NCI-H2081 treated with DMSO at 0.1 percent for 48 hours (cell line): ENCODE results near the gene PCDHGA1.
"Not testable (repeated sequence)": the region's sequence is repeated elsewhere in the genome, so short reads cannot be mapped to it uniquely, and the experiment has no call there.

Experiments used
- DNase-seq: peaks from one replicate; lab custom pipeline; 2025; lab: John Stamatoyannopoulos, UW

PCDHGA1 gene

DNA sequence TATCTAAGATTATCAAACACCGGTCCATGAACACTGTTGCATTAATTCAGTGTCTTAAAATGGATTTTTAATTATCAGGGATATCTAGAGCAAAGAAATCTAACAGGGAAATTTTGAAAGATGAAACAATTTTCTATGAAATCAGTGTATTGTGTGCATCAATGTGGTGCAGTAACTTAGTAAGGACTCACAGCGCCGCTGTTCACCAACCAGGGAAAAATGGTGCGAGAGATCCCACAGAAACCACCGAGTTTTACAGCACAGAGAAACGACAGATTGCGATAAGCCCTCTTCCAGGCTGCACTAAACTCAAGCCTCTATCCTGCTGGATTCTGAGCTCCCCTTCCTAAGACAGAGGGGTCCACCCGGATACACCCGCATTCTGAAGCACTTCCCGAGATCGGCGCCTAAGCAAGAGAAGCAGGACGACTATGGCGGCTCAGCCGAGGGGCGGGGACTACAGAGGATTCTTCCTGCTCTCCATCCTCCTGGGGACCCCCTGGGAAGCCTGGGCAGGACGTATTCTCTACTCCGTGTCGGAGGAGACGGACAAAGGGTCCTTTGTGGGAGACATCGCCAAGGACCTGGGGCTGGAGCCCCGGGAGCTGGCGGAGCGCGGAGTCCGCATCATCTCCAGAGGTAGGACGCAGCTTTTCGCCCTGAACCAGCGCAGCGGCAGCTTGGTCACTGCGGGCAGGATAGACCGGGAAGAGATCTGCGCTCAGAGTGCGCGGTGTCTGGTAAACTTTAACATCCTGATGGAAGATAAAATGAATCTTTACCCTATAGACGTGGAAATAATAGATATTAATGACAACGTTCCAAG lies 52.4 kb downstream of the PCDHGA1 start, which contains the start of gene PCDHGA7:
TSS of gene PCDHGA7 (plus strand) at position 274 of the 826 bp plus-strand sequence. CDS start at position 432, 158 bp downstream.
- DNase-seq = no peak

DNA sequence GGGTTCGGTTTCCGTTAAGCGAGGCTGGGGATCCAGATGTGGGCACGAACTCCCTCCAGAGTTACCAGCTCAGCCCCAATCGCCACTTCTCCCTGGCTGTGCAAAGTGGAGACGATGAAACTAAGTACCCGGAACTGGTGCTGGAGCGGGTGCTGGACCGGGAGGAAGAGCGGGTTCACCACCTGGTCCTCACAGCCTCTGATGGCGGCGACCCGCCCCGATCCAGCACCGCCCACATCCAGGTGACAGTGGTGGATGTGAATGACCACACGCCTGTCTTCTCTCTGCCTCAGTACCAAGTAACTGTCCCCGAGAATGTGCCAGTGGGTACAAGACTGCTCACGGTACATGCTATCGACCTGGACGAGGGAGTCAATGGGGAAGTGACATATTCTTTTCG lies 53.0 kb downstream of the PCDHGA1 start:
- no peak for DNase-seq

DNA sequence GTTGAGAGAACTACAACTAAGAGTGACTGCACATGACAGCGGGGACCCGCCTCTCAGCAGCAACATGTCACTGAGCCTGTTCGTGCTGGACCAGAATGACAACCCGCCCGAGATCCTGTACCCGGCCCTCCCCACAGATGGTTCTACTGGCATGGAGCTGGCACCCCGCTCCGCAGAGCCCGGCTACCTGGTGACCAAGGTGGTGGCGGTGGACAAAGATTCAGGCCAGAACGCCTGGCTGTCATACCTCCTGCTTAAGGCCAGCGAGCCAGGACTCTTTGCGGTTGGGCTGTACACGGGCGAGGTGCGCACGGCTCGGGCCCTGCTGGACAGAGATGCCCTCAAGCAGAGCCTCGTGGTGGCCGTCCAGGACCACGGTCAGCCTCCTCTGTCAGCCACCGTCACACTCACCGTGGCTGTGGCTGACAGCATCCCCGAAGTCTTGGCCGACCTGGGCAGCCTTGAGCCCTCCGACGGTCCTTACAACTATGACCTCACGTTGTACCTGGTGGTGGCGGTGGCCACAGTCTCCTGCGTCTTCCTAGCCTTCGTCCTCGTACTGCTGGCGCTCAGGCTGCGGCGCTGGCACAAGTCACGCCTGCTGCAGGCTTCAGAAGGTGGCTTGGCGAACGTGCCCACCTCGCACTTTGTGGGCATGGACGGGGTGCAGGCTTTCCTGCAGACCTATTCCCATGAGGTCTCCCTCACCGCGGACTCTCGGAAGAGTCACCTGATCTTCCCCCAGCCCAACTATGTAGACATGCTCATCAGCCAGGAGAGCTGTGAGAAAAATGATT lies 54.4 kb downstream of the PCDHGA1 start:
- no peak for DNase-seq

DNA sequence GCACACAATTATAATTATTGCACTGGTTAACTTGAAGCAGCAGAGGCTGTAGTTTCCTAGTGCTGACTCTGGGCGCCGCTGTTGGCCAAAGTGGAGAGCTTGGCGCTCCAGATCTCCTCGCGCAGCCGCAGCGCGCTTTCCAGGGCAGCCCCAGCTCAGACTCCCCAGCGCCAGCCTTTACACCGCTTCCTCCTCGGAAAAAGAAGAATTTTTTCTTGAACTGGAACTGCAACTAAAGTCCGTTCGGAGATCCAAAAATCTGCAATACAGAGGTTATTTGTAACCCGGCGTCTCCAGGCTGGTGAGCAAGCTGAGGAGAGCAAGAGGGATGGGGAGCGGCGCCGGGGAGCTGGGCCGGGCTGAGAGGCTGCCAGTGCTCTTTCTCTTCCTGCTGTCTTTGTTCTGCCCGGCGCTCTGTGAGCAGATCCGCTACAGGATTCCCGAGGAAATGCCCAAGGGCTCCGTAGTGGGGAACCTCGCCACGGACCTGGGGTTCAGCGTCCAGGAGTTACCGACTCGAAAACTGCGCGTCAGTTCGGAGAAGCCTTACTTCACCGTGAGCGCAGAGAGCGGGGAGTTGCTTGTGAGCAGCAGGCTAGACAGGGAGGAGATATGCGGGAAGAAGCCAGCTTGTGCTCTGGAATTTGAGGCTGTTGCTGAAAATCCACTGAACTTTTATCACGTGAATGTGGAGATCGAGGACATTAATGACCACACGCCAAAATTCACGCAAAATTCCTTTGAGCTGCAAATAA lies 57.4 kb downstream of the PCDHGA1 start, which contains the start of gene PCDHGB4:
TSS of gene PCDHGB4 (plus strand) at position 142 of the 755 bp plus-strand sequence. CDS start at position 329, 187 bp downstream.
- not testable (repeated sequence) for DNase-seq

DNA sequence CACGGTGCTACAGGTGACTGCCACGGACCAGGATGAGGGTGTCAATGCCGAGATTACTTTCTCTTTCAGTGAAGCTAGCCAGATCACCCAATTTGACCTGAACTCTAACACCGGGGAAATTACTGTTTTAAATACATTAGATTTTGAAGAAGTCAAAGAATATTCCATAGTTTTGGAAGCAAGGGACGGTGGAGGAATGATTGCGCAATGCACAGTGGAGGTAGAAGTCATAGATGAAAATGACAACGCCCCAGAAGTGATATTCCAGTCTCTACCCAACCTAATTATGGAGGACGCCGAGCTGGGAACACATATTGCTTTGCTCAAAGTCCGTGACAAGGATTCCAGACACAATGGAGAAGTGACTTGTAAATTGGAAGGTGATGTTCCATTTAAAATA lies 58.3 kb downstream of the PCDHGA1 start:
- no peak for DNase-seq

DNA sequence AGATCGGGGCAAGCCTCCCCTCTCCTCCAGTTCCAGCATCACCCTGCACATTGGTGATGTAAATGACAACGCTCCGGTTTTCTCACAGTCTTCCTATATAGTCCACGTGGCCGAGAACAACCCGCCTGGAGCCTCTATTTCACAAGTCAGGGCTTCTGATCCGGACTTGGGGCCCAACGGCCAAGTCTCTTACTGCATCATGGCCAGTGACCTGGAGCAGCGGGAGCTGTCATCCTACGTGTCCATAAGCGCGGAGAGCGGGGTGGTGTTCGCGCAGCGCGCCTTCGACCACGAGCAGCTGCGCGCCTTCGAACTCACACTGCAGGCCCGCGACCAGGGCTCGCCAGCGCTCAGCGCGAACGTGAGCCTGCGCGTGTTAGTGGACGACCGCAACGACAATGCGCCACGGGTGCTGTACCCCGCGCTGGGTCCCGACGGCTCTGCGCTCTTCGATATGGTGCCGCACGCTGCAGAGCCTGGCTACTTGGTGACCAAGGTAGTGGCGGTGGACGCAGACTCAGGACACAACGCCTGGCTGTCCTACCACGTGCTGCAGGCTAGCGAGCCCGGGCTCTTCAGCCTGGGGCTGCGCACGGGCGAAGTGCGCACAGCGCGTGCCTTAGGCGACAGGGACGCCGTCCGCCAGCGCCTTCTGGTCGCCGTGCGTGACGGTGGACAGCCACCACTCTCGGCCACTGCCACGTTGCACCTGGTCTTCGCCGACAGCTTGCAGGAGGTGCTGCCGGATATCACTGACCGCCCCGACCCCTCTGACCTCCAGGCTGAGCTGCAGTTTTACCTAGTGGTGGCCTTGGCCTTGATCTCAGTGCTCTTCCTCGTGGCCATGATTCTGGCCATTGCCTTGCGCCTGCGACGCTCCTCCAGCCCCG lies 59.1 kb downstream of the PCDHGA1 start:
- DNase-seq = no peak

DNA sequence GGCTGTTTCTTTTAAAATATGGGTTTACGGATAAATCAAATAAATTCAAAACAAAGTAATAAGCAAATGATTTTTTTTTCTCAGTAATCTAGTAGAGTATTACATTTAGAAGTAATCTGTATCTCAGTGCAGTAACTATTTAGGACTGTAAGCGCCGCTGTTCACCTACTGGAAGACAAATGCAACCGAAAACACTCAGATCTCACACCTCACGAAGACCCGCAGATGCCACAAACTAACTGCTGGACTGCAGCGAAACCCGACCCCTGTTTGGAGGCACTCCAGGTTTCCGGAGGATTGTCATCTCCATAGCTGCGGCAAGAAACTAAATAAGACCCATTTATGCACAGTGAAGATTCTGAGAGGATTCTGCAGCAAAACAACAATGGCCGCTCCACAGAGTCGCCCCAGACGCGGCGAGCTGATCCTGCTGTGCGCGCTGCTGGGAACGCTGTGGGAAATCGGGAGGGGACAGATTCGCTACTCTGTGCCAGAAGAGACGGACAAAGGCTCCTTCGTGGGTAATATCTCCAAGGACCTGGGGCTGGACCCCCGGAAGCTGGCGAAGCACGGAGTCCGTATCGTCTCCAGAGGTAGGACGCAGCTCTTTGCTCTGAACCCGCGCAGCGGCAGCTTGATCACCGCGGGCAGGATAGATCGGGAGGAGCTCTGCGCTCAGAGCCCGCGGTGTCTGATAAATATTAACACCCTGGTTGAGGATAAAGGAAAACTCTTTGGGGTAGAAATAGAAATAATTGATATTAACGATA lies 62.3 kb downstream of the PCDHGA1 start, which contains the start of gene PCDHGA8:
TSS of gene PCDHGA8 (plus strand) at position 205 of the 770 bp plus-strand sequence. CDS start at position 386, 181 bp downstream.
- DNase-seq = no peak

DNA sequence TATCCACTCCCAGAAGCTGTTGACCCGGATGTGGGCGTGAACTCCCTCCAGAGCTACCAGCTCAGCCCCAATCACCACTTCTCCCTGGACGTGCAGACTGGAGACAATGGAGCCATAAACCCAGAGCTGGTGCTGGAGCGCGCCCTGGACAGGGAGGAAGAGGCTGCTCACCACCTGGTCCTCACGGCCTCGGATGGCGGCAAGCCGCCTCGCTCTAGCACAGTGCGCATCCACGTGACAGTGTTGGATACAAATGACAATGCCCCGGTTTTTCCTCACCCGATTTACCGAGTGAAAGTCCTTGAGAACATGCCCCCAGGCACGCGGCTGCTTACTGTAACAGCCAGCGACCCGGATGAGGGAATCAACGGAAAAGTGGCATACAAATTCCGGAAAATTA lies 63.0 kb downstream of the PCDHGA1 start:
- DNase-seq = no peak

DNA sequence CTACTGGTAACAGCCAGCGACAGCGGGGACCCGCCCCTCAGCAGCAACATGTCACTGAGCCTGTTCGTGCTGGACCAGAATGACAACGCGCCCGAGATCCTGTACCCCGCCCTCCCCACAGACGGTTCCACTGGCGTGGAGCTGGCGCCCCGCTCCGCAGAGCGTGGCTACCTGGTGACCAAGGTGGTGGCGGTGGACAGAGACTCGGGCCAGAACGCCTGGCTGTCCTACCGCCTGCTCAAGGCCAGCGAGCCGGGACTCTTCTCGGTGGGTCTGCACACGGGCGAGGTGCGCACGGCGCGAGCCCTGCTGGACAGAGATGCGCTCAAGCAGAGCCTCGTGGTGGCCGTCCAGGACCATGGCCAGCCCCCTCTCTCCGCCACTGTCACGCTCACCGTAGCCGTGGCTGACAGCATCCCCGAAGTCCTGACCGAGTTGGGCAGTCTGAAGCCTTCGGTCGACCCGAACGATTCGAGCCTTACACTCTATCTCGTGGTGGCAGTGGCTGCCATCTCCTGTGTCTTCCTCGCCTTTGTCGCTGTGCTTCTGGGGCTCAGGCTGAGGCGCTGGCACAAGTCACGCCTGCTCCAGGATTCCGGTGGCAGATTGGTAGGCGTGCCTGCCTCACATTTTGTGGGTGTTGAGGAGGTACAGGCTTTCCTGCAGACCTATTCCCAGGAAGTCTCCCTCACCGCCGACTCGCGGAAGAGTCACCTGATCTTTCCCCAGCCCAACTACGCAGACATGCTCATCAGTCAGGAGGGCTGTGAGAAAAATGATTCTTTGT lies 64.3 kb downstream of the PCDHGA1 start:
- not testable (repeated sequence) for DNase-seq

DNA sequence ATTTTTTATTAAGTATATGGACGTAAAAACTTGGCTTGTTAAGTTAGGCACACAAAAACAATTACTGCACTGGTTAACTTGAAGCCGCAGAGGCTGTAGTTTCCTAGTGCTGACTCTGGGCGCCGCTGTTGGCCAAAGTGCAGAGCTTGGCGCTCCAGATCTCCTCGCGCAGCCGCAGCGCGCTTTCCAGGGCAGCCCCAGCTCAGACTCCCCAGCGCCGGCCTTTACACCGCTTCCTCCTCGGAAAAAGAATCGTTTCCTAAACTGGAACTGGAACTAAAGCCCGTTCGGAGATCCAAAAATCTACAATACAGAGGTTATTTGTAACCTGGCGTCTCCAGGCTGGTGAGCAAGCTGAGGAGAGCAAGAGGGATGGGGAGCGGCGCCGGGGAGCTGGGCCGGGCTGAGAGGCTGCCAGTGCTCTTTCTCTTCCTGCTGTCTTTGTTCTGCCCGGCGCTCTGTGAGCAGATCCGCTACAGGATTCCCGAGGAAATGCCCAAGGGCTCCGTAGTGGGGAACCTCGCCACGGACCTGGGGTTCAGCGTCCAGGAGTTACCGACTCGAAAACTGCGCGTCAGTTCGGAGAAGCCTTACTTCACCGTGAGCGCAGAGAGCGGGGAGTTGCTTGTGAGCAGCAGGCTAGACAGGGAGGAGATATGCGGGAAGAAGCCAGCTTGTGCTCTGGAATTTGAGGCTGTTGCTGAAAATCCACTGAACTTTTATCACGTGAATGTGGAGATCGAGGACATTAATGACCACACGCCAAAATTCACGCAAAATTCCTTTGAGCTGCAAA lies 67.6 kb downstream of the PCDHGA1 start, which contains the start of gene PCDHGB5:
TSS of gene PCDHGB5 (plus strand) at position 192 of the 796 bp plus-strand sequence. CDS start at position 373, 181 bp downstream.
- not testable (repeated sequence) for DNase-seq

DNA sequence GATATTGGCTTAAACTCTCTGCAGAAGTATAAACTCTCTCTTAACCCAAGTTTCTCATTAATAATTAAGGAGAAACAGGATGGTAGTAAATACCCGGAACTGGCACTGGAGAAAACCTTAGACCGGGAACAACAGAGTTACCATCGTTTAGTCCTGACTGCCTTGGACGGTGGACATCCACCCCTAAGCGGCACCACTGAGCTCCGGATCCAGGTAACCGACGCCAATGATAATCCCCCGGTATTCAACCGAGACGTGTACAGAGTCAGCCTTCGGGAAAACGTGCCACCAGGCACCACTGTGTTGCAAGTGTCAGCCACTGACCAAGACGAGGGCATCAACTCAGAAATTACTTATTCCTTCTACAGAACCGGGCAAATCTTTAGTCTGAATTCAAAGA lies 68.3 kb downstream of the PCDHGA1 start:
- no peak for DNase-seq

DNA sequence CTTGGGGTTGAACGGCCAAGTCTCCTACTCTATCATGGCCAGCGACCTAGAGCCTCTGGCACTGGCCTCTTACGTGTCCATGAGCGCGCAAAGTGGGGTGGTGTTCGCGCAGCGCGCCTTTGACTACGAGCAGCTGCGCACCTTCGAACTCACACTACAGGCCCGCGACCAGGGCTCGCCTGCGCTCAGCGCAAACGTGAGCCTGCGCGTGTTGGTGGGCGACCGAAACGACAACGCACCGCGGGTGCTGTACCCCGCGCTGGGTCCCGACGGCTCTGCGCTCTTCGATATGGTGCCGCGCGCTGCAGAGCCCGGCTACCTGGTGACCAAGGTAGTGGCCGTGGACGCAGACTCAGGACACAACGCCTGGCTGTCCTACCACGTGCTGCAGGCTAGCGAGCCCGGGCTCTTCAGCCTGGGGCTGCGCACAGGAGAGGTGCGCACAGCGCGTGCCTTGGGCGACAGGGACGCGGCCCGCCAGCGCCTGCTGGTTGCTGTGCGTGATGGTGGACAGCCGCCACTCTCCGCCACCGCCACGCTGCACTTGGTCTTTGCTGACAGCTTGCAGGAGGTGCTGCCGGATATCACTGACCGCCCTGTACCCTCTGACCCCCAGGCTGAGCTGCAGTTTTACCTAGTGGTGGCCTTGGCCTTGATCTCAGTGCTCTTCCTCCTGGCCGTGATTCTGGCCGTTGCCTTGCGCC lies 69.4 kb downstream of the PCDHGA1 start:
- no peak for DNase-seq

DNA sequence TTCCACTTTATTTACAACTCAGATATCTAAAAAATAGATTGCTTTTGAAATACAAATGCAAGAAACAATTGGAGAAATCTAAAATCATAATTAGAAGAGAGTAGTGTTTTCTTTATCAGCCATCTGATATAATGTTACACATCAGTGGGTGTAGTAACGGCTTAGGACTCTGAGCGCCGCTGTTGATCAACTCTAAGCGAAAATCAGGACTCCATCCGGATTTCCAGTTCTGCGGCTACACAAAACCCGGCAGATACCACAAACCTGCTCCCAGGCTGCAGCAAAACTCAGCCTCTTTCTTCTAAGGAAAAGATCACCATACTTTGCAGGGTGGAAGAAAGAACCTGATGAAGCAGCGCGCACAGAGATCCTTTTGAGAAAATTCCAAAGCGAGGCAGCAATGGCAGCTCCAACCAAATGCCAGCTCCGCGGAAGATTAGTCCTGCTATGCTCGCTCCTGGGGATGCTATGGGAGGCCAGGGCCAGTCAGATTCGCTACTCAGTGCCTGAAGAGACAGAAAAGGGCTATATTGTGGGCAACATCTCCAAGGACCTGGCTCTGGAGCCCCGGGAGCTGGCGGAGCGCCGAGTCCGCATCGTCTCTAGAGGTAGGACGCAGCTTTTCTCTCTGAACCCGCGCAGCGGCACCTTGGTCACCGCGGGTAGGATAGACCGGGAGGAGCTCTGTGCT lies 72.4 kb downstream of the PCDHGA1 start, which contains the start of gene PCDHGA9:
TSS of gene PCDHGA9 (plus strand) at position 226 of the 691 bp plus-strand sequence. CDS start at position 401, 175 bp downstream.
- DNase-seq = no peak

DNA sequence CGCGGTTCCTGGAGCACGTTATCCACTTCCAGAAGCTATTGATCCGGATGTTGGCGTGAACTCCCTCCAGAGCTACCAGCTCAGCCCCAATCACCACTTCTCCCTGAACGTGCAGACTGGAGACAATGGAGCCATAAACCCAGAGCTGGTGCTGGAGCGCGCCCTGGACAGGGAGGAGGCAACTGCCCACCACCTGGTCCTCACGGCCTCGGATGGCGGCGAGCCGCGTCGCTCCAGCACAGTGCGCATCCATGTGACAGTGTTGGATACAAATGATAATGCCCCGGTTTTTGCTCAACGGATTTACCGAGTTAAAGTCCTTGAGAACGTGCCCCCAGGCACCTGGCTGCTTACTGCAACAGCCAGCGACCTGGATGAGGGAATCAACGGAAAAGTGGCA lies 73.1 kb downstream of the PCDHGA1 start:
- no peak for DNase-seq

DNA sequence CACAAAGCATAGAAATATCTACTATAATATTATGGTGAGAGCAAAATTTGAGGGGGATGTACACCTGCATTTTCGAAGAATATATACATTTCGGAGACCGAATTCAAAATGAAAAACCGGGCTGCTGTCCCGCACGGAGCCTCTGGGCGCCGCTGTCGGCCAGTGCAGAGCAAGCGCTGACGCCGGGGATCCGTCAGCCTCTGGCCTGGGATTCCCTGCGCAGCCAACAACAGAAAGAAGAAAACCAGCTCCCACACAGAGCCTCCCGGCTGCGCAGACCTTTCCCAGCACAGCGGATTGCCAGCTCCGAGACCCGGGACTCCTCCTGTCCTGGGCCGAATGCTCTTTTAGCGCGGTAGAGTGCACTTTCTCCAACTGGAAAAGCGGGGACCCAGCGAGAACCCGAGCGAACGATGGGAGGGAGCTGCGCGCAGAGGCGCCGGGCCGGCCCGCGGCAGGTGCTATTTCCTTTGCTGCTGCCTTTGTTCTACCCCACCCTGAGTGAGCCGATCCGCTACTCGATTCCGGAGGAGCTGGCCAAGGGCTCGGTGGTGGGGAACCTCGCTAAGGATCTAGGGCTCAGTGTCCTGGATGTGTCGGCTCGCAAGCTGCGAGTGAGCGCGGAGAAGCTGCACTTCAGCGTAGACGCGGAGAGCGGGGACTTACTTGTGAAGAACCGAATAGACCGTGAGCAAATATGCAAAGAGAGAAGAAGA lies 77.6 kb downstream of the PCDHGA1 start, which contains the start of gene PCDHGB6:
TSS of gene PCDHGB6 (plus strand) at position 232 of the 716 bp plus-strand sequence. CDS start at position 414, 182 bp downstream.
- not testable (repeated sequence) for DNase-seq
